WTC11 (cell line): ENCODE data around the gene CARMIL1.

Experiments
- ATF3 ChIP-seq: sonication (generic); formaldehyde crosslinking; conservative IDR thresholded peaks from 2 replicates; pipeline ENCODE4 v1.8.1; 2022; ENCODE audit warnings: mild to moderate bottlenecking, missing genetic modification reagents
- CBFB ChIP-seq: sonication (generic); formaldehyde crosslinking; IDR thresholded peaks from 2 replicates; pipeline ENCODE4 v1.8.1; 2022; ENCODE audit warnings: mild to moderate bottlenecking, low read depth, missing genetic modification reagents
- CTCF ChIP-seq: fragments of 200-600 bp; IDR thresholded peaks from 2 replicates; pipeline ENCODE4 v1.8.0; 2022; ENCODE audit warnings: antibody characterized with exemption
- ELF4 ChIP-seq: sonication (generic); formaldehyde crosslinking; IDR thresholded peaks from 2 replicates; pipeline ENCODE4 v1.8.1; 2022; ENCODE audit warnings: low read depth, mild to moderate bottlenecking, moderate library complexity, missing genetic modification reagents
- FOXJ3 ChIP-seq: sonication (generic); formaldehyde crosslinking; IDR thresholded peaks from 2 replicates; pipeline ENCODE4 v1.9.0; 2021; ENCODE audit warnings: missing genetic modification reagents, mild to moderate bottlenecking, borderline replicate concordance
- IRF2 ChIP-seq: sonication (generic); formaldehyde crosslinking; IDR thresholded peaks from 2 replicates; pipeline ENCODE4 v1.8.0; 2022; ENCODE audit warnings: low read depth, missing genetic modification reagents, borderline replicate concordance
- KAT7 ChIP-seq: sonication (generic); formaldehyde crosslinking; IDR thresholded peaks from 2 replicates; pipeline ENCODE4 v1.8.1; 2023; ENCODE audit warnings: missing genetic modification reagents, mild to moderate bottlenecking, borderline replicate concordance
- NFYB ChIP-seq: sonication (generic); formaldehyde crosslinking; conservative IDR thresholded peaks from 2 replicates; pipeline ENCODE4 v1.8.0; 2022; ENCODE audit warnings: low read depth, missing genetic modification reagents
- TEAD4 ChIP-seq: sonication (generic); formaldehyde crosslinking; IDR thresholded peaks from 2 replicates; pipeline ENCODE4 v1.8.0; 2022; ENCODE audit warnings: mild to moderate bottlenecking, missing genetic modification reagents
- ZBTB43 ChIP-seq: sonication (generic); formaldehyde crosslinking; IDR thresholded peaks from 2 replicates; pipeline ENCODE4 v1.8.1; 2023; ENCODE audit warnings: mild to moderate bottlenecking, missing genetic modification reagents
- ZNF121 ChIP-seq: sonication (generic); formaldehyde crosslinking; IDR thresholded peaks from 2 replicates; pipeline ENCODE4 v1.8.0; 2023; ENCODE audit warnings: missing genetic modification reagents
- ZNF396 ChIP-seq: fragments of 250-450 bp; sonication (Bioruptor Pico); IDR thresholded peaks from 2 replicates; pipeline ENCODE4 v1.8.0; 2021; ENCODE audit warnings: mild to moderate bottlenecking, moderate library complexity, borderline replicate concordance

GRCh38 chr6:25558155-25558817 is 279.1 kb downstream of the CARMIL1 start:
- TF ChIP-seq CTCF: no peak
- TF ChIP-seq FOXJ3 (CRISPR knock-in tag): no peak
- no peak for TF ChIP-seq KAT7 (CRISPR knock-in tag)
- no peak for TF ChIP-seq ZBTB43 (CRISPR knock-in tag)
- no peak for TF ChIP-seq TEAD4 (CRISPR knock-in tag)
- no peak for TF ChIP-seq NFYB (CRISPR knock-in tag)
- TF ChIP-seq IRF2 (CRISPR knock-in tag): no peak
- TF ChIP-seq ELF4 (CRISPR knock-in tag): no peak
- no peak for TF ChIP-seq ATF3 (CRISPR knock-in tag)
- TF ChIP-seq ZNF396: no peak
- TF ChIP-seq CBFB (CRISPR knock-in tag): no peak
- no peak for TF ChIP-seq ZNF121 (CRISPR knock-in tag)
